C4-2B (cell line): ENCODE data around the gene KCNQ1OT1.

Experiments
- CTCF ChIP-seq: fragments of 450-650 bp; conservative IDR thresholded peaks from 2 replicates; pipeline ENCODE4 v1.5.1; 2017; ENCODE audit warnings: mild to moderate bottlenecking
- ZFX ChIP-seq: fragments of 450-650 bp; IDR thresholded peaks from 2 replicates; pipeline ENCODE4 v1.6.1; 2017

GRCh38 chr11:2579315-2580060 is 120.3 kb downstream of the KCNQ1OT1 start:
- TF ChIP-seq CTCF (no peak), ZFX (no peak)
